ENCODE measurements around the gene SMCO2.

DNA sequence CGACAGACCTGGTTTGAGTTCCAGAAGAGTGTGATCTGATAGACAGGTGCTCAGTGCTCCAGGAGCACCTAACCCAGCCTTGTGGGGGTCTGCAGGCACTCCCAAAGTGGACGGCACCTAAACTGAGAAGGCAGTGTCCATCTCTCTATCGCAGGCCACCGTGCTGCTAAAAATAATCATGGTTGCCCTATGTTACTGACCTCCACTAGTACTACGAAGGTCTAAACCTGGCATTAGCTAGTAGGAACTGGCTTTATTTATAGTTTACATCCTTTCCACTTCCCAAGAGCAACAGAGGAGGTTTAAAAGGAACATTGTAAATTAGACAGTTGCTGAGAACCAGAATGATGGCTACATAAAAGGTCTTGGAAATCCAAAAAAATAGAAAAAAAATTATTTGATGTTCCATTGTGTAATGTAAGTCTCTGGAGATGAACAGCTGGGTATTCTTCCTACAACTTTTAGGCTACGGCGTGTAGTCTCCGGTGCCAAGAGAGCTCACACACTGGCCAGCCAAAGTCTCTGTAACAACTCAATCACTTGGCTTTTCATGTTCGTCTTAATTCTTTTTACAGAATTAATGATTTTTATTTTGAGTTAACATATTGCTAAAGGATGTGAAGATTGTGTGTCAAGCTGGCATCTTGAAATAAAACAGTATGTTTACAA, 104.8 kb downstream of the SMCO2 start:
- no peak for TF ChIP-seq SPI1 (IDR thresholded peaks at IDR 0.05; ENCODE audit: borderline replicate concordance, insufficient read depth, low read depth, low read length)
- TF ChIP-seq TCF12 (IDR thresholded peaks at IDR 0.05; ENCODE audit: low read depth, low read length) = no peak
- TF ChIP-seq, protein P1, sequence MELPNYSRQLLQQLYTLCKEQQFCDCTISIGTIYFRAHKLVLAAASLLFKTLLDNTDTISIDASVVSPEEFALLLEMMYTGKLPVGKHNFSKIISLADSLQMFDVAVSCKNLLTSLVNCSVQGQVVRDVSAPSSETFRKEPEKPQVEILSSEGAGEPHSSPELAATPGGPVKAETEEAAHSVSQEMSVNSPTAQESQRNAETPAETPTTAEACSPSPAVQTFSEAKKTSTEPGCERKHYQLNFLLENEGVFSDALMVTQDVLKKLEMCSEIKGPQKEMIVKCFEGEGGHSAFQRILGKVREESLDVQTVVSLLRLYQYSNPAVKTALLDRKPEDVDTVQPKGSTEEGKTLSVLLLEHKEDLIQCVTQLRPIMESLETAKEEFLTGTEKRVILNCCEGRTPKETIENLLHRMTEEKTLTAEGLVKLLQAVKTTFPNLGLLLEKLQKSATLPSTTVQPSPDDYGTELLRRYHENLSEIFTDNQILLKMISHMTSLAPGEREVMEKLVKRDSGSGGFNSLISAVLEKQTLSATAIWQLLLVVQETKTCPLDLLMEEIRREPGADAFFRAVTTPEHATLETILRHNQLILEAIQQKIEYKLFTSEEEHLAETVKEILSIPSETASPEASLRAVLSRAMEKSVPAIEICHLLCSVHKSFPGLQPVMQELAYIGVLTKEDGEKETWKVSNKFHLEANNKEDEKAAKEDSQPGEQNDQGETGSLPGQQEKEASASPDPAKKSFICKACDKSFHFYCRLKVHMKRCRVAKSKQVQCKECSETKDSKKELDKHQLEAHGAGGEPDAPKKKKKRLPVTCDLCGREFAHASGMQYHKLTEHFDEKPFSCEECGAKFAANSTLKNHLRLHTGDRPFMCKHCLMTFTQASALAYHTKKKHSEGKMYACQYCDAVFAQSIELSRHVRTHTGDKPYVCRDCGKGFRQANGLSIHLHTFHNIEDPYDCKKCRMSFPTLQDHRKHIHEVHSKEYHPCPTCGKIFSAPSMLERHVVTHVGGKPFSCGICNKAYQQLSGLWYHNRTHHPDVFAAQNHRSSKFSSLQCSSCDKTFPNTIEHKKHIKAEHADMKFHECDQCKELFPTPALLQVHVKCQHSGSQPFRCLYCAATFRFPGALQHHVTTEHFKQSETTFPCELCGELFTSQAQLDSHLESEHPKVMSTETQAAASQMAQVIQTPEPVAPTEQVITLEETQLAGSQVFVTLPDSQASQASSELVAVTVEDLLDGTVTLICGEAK (IDR thresholded peaks at IDR 0.05; ENCODE audit: borderline replicate concordance) = no peak
- TF ChIP-seq EZH2 (IDR thresholded peaks at IDR 0.05; ENCODE audit: borderline replicate concordance, control insufficient read depth, low read depth, low read length) = no peak
- TF ChIP-seq, protein P2, sequence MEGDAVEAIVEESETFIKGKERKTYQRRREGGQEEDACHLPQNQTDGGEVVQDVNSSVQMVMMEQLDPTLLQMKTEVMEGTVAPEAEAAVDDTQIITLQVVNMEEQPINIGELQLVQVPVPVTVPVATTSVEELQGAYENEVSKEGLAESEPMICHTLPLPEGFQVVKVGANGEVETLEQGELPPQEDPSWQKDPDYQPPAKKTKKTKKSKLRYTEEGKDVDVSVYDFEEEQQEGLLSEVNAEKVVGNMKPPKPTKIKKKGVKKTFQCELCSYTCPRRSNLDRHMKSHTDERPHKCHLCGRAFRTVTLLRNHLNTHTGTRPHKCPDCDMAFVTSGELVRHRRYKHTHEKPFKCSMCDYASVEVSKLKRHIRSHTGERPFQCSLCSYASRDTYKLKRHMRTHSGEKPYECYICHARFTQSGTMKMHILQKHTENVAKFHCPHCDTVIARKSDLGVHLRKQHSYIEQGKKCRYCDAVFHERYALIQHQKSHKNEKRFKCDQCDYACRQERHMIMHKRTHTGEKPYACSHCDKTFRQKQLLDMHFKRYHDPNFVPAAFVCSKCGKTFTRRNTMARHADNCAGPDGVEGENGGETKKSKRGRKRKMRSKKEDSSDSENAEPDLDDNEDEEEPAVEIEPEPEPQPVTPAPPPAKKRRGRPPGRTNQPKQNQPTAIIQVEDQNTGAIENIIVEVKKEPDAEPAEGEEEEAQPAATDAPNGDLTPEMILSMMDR (IDR thresholded peaks at IDR 0.05 in 2 of 3, conservative IDR thresholded peaks at IDR 0.05 in 1 of 3; ENCODE audit: control insufficient read depth in 2 of 3, extremely low read depth in 1 of 3, insufficient read depth in 1 of 3, low read depth in 3 of 3, low read length in 3 of 3) = no peak
- no peak for TF ChIP-seq POLR2AphosphoS2 (IDR thresholded peaks at IDR 0.05; ENCODE audit: low read depth, low read length)
- no peak for TF ChIP-seq SUZ12 (IDR thresholded peaks at IDR 0.05; ENCODE audit: unreplicated experiment)
- TF ChIP-seq POLR2A (IDR thresholded peaks at IDR 0.05; ENCODE audit: low read depth, low read length) = no peak
- TF ChIP-seq CREM (IDR thresholded peaks at IDR 0.05; ENCODE audit: low read depth) = no peak
- TF ChIP-seq BMI1 (IDR thresholded peaks at IDR 0.05; ENCODE audit: borderline replicate concordance) = no peak
- TF ChIP-seq CREB1 (IDR thresholded peaks at IDR 0.05; ENCODE audit: low read depth) = no peak
- no peak for TF ChIP-seq RFX5 (IDR thresholded peaks at IDR 0.05; ENCODE audit: low read depth, low read length)

All from GM12878 (cell line).